HG02943 (cell line): ENCODE data around the gene TLE3.
"Not testable (repeated sequence)": the region's sequence is repeated elsewhere in the genome, so short reads cannot be mapped to it uniquely, and the experiment has no call there.

Experiments used
- ATAC-seq: cut with Tn5 transposase; IDR thresholded peaks from one replicate; pipeline ENCODE4 v1.9.1; 2021; ENCODE audit warnings: mild to moderate bottlenecking, low read depth, moderate library complexity; ENCODE audit not compliant: unreplicated experiment

The TLE3 gene

DNA sequence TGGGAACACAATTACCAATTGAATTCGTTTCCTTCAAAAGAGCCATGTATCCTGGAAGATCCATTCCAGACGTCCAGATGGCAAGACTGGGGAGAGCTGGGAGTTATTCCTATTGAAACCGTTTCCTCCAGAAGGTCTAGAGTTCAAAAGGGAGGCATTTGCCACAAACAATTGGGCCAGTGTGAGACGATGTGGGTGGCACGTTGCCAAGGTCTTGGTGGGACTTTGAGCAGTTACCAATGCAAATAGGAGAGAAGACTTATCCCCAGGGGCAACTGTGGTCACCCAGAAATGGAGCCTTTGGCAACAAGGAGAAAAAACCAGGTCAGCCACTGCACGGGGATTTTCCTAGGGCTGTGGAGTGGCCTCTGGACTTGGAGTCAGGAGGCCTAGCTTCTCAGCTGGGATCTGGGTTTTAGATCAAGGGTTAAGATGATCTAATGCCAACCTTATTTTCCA lies 29.6 kb upstream of the TLE3 start:
- ATAC-seq: no peak

DNA sequence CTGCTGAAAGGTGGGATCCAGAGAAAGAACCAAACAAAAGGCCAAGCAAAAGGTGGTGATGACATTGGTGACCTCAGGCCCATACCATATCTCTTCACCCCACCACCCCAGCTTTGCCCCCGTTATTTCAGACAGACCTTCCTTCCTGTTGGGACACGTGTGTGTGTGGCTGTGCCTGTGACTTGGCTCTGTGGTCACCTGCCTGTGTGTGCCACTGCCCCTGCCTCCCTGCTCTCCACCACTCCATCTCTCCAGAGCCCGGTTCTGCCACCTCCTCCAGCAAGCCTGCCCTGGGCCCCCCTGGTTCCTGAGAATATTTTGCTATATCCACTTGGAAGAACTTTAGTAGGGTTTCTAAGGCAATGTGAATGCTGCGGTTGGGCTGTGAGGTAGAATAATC lies 28.6 kb upstream of the TLE3 start:
- ATAC-seq: no peak

DNA sequence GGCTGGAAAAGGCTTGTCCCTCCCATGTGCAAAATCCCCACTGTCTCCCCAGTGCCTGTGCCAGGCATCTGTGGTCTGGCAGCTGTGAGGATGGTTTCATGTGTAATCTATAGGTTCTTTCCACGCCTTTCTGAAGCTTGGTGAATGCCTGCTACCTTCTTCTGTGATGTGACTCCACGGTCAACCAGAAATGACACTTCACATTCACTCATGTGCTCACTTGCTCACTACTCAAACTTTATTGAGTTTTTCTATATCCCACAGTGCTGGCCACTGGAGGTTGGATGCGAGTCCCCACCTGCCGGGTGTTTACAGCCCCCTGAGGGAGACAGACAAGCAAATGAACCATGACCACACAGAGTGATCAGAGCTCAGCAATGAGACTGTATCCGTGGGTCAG lies 27.9 kb upstream of the TLE3 start:
- no peak for ATAC-seq

DNA sequence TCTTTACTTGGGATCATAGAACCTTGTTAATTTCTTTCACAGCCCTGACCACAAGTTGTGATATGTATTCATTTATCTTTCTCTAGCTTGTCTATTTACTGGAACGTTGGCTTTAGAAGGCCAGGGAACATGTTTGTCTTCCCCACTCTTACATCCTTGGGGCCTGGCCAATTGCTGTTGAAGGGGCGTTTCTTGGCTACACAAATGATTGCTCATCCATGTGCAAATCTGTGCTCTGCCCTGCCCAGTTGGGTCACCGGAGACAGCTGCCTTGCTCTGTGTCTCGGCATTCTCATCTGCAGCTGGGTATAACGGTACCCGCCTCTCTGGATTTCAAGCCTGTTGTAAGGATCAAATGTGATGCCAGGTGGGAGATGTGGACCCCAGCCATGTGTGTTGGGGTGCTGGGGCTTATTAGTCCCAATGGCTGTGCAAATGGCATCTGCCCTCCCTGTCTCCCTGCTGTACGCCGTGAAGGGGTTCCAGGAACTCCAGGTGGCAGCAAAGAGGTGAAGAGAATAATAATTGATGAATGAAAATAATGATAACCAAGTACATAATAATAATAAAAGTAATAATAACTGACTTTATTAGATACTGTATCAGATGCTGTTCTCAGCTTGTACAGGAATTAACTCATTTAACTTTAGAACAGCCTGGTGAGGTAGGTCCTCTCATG lies 24.0 kb upstream of the TLE3 start:
- ATAC-seq: no peak

DNA sequence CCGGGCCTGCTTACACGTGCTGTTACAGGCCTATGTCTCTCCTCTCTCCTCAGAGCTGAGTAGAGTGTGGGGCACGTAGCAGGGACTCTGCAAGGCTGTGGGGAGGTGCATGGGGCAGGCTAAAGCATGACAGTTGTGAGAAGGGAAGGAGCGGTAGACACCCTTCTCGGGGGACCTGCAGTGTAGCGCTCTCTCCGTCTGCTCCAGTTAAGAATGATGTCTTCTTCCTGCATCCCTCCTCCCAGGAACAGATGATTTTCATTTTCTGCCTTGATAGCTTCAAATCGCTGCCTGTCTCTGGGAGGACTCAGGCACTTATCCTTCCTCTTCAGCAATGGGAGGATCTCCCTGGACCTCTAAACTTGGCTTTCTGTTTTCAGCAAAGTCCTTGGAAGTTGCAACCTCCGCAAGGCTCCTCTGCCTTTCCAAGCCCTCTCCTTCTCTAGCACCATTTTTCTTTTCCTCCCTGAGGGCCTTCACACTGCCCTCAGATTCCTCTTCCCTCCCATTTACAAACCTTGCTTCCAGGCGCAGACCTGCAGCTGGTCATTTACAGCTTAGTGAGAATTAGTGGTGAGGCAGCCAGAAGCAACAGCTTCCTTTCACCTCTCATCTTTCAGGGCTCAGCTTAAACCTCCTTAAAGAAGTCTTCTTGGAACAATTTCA lies 23.4 kb upstream of the TLE3 start:
- ATAC-seq: no peak

DNA sequence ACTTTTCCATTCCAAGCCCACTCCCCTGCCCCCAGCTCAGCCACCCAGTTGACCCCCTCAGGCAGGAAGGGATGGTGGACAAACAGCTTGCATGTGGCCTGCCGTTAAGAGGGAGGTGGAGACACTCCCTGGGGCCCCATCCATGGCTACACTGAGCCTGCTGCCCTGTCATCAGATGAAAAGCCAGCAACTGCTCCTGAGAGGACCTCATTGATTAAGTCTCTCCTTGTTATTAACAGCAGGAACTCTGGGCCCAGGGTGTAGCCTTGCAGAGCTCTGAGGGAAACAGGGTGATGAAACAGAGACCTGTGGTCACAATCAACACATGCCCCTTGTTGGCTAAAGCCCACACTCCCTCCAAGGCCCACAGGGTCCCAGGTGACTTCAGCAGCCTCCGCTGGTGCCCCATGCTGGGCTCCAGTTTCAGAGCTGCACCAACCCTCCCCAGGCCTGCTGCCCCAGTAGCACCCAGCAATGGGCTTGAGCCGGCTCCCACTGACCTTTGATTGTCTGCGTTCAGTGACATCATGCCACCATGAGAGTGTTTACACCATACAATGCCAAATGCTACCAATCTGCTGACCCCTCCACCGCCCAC lies 22.3 kb upstream of the TLE3 start:
- no peak for ATAC-seq

DNA sequence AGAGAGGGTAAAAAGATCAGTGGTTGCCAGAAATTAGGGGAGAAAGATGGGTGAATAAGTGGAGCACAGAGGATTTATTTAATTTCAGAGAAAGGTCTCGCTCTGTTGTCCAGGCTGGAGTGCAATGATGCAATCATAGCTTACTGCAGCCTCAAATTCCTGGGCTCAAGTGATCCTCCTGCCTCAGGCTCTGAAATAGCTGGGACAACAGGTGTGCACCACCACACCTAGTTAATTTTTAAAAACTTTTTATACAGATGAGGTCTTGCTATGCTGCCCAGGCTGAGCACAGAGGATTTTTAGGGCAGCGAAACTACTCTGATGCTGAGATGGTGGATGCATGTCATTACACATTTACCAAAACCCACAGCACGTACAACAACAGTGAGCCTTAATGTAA lies 20.9 kb upstream of the TLE3 start:
- ATAC-seq: no peak

DNA sequence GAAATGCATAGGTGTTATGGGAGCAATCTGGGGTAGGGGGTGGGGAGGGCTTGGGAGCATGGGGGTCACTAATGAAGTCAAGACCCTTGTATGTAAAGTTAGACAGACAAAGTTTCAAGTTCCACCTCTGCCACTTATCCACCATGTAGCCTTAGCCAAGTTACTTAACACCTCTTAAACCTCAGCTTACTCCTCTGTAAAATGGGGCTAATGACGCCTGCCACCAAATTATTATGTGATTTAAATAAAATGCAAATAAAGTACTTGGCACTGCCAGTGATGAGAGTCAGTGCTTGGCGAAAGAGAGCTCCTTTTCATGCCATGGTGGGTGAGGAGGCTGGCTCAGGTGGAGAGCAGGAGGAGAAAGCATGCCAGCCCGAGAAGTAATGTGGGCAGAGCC lies 18.6 kb upstream of the TLE3 start:
- no peak for ATAC-seq

DNA sequence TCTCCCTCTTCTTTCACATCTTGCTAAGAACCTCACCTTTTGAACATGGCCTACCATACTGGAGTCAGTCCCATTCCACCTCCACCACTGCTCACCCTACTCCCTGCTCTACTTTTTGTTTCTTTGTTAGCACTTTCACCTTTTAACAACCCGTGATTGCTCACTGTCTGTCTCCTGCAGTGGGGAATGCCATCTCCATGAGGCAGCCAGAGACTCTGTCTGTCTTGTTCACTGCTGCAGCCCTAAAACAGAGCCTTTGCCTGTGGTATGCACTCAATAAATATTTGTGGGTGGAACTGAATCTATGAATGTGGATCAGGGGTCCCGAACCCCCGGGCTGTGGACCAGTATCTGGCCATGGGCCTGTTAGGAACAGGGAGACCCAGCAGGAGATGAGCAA lies 16.5 kb upstream of the TLE3 start:
- no peak for ATAC-seq

DNA sequence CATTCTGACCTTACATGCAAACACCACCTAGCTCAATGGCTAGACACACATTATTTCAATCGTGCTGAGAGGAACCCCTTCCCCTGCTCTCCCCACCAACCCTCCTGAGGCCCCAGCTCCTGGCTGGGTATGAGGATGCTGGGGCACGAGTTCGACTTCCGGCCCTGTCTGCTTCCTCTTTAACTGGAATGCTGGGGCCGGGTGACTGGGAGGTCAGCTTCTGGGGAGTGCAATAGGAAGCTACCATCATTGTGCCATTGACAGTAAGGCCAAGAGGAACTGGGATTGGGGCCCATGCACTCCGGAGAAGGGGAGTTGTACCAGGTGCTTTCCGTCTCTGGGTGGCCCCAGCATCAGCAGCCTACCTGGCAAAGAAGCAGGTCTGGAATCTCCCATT lies 15.6 kb upstream of the TLE3 start:
- ATAC-seq: no peak

DNA sequence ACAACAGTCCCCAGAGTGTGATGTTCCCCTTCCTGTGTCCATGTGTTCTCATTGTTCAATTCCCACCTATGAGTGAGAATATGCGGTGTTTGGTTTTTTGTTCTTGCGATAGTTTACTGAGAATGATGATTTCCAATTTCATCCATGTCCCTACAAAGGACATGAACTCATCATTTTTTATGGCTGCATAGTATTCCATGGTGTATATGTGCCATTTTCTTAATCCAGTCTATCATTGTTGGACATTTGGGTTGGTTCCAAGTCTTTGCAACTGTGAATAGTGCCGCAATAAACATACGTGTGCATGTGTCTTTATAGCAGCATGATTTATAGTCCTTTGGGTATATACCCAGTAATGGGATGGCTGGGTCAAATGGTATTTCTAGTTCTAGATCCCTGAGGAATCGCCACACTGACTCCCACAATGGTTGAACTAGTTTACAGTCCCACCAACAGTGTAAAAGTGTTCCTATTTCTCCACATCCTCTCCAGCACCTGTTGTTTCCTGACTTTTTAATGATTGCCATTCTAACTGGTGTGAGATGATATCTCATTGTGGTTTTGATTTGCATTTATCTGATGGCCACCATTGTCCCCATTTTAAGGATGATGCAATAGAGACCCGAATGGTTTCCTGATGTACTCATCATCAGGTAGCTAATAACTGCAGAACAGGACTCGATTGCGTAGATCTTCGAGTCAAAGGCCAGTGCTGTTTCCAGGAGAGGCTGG lies 15.0 kb upstream of the TLE3 start:
- not testable (repeated sequence) for ATAC-seq

DNA sequence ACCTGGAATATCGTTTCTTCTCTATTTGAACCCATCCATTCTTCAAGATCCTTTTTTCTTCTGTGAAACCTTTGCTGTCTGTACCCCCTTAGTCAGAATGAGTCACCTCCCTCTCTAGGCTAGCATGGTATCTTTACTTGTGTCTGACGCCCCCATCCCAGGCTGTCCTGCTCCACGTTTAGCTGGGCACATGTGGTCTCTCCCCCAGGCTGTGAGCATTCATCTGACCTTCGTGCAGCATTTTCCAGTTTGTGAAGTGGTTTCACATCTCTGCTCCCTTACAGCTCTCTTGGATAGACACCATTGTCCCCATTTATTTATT lies 14.3 kb upstream of the TLE3 start:
- ATAC-seq: no peak

DNA sequence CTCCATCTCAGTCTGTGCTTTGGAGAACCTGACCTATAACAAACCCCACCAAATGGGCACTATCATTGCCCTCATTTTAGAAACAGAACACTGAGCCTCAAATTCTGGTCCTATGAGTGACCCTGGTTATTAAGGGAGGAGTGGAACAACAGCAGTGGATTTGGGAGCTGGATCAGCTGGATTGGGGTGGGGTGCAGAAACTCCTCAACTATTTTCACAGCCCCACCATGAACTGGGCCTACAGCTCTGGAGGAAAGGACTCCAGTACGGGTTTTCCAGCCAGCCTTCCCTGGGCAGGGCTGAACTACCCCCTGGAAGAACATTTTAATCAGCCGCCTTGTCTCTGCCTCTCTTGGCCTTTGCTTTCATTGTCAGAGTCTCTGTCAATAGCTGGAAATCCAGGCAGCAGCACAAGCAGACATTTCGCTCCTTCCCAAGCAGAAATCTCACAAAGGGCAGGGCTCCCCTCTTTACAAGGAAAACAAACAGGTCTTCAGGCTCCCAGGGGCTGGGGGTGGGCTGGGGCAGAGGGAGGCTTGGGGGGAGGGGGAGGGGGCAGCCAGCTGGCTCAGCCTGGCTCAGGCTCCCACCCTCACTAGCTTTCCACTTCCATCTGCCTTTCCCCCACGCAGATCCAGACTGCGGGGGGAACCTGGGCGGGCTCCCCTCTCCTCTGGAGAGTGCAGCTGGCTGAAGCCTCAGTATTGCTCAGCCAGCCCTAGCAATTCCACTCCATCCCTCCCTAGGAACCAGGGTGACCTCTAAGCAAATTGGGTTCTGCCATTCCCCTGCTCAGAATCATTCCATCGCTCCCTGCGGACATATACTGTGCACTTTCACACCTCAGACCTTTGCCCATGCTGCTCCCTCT lies 13.7 kb upstream of the TLE3 start:
- no peak for ATAC-seq

DNA sequence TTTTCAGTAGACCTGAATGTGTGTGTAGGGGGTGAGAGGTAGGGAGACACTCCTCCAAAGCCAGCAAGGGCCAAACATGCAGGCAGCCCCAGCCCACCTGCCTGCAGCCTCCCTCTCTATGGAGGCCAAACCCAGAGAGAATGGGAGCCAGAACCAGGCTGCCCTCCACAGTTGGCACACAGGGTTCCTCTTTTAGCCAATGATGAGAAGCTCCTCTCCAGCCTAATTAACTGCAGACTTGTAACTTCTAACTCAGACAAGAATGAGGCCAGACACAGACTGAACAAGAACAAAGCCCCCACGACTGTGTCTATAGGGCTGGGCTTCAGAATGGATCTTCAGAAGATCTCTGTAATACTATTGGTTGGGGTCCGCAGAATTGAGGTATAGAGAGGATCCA lies 12.3 kb upstream of the TLE3 start:
- ATAC-seq: no peak

DNA sequence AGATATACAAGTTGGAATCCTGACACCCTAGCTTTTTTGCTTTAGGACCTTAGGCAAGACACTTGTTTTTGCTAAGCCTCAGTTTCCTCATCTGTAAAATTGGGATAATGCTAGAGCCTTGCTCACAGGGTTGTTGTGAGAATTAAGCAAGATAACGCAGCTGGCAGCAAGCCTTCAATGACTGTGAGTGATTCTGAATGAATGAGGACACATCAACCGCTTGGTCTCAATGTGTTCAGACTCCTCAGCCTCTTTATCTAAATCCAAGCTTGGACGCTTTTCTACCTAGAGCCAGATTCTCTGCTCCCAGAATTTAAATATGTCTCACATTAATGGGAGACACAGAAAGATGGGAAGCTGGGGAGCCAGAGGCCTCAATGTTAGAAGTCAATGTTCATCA lies 11.8 kb upstream of the TLE3 start:
- no peak for ATAC-seq

DNA sequence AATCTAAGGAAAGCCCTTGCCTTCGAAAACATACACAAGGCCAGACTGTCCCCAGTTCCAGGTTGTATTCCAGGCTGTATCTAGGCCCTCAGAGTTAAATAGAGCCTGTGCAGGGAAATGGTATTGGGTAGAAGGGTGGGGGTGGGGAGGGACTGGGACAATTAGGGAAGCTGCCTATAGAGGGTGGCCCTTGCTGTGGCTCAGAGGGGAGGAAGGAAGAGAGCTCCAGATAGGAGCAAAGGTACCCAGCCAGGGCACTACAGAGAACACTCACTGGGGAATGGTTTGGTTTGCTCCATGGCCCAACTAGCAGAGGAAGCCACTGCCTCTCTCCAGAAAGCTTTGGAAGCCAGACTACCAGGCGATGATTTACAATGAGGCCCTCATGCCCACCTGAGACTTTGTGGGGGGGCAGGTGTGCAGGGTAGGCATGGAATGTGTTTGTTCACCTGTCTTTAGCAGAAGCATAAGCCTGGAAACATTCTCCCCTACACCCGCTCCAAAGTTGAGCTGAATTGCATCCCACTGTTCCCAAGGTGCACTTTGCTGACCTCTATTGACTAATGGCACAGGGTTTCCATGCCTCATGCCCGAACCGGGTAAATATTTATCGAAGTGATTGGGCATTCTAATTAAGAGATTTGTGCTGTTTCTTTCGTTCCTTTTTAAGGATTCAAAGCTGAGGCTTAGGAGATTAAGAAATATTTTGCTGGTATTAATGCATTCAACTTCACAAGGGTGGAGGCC lies 6.3 kb upstream of the TLE3 start:
- no peak for ATAC-seq

DNA sequence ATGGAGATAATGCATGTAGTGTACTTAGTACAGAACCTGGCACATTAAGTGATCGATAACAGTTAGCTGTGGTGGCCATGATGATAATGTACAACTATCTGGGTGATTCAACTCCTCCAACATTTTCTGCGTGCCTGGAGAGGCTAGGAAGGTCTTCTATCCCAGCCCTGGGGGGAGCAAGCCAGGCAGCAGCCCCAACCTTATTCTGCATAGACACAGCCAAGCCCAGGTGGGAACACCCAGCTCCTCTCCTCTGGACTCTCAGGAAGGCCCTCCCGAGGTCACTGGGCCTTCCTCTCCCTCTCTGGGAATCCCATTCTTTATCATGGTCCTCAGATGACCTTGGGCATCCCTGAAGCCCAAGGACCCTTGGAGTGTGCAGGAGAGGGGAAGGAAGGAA lies 5.1 kb upstream of the TLE3 start:
- no peak for ATAC-seq

DNA sequence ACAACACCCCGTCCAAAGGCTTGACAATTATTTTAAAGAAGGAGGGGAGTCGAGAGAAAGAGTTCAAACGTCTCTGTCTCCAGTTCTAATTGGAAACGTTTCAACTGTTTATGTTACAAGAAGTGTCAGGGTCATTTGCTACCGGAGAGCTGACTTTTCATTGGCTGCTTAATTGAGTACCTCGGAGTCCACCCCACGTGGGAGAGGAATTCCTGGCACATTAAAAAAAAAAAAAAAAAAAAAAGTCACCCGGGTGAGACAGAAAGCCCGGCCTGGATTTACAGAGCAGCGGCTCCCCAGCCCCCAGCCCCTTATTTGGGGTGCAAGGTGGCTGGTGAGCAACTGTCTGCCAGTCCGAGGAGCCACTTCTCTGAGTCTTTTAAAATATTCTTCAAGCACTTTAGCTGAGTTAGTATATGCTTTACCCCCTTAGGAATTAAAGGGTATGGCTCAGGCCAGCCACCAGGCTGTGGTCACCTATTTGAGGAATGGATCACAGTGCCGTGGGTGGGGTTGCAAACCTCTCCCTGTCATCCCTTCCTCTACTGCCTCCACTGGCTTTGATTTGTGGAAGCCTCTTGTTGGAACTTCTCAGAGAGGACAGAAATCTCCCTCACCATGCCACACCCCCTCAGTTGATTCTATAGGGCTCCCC lies 3.9 kb upstream of the TLE3 start:
- ATAC-seq: no peak
